ENCODE measurements around the gene TNNC1. TPM values are rescaled to one million over a fixed set of nuclear protein-coding genes. Genes with fewer than 3 reads are reported as not detected.

Gene TNNC1
- total and polyA plus RNA-seq, 9 of the 15 experiments (the other 6 are each of a cell fraction or from before 2014, with no cell fraction given), result 0.08 to 0.85 (median 0.42) TPM; not detected in 4

DNA sequence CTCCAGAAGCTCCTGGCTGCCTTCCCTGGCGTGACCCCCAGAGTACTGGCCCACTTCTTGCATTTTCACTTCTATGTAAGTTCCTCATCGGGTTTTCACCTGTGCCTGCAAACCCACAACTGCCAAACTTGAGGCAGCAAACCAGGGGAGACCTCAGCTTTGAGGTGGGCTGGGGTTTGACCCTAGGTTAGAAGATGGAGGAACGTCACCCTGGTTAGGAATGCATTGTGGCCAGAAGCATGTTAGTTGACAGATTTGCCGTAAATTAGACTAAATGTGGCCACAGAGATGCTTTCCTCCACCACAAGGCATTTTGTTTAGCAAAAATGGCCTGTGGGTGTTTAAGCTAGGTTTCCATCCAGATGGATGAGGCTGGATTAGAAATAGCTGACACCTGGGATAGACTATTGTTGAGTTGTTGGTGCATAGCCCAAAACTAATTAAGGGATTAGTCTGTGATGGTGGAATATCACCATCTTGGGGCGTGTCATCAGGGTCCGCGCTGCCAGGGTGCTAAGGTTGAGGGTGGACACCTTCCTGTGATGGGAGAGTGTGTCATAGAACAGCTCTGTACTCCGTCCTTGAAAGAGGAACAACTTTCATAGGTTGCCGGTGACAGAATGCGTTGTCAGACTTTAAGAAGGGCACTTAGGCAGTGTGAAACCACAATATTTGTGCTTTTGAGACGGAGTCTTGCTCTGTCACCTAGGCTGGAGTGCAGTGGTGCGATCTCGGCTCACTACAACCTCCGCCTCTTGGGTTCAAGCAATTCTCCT is 5.1 kb upstream of the TNNC1 start:
- H3K4me1 ChIP-seq (replicated peaks in 1 of 2; ENCODE audit: control insufficient read depth in 2 of 2, insufficient read depth in 2 of 2, low read length in 2 of 2), result peaks cover 19 to 21% of the 10 kb centered on the region in 2 experiments; a peak in 4 of 5 replicates
- H3K27me3 ChIP-seq (ENCODE audit: control insufficient read depth in 2 of 2, insufficient read depth in 2 of 2, low read length in 2 of 2), result no peaks in the 10 kb centered on the region
- FAIRE-seq (no peak), DNase-seq (ENCODE audit: extremely low read depth in 1 of 4, low spot score in 3 of 4) (no peak), ATAC-seq (no peak)
- no peaks in the 10 kb centered on the region for H4K20me1 ChIP-seq (replicated peaks; ENCODE audit: control insufficient read depth, insufficient read depth, low read length)
- 96% methylated on average over 10 of the region's 14 CpGs for WGBS (ENCODE audit: insufficient coverage, low coverage, missing lambda C conversion rate)
- no peak overlapping the region for H2AFZ ChIP-seq (ENCODE audit: low read depth, low read length)
- ChIA-PET POLR2A (interaction anchor here (0.5 to 1.9 kb wide), 6 partner anchors 9 to 529 kb away, joined by 3 to 7 read pairs (median 4); no protein-coding TSS in a partner anchor), CTCF (ENCODE audit: low intra/inter-chr PET ratio) (no interaction called here)
- H3K36me3 ChIP-seq (ENCODE audit: control insufficient read depth, insufficient read depth, low read length), result peaks cover 53% of the 10 kb centered on the region; the same call in 2 of the 3 replicates
- no peak overlapping the region for H3K27ac ChIP-seq (ENCODE audit: extremely low read depth, low read depth, low read length)
- in situ Hi-C loops (cut with MboI), result no loop called here
- H3K9ac ChIP-seq (ENCODE audit: insufficient read depth in 1 of 2, low read depth in 2 of 2, low read length in 2 of 2), result no peak overlapping the region
- no TSS peak for BruUV-seq (replicated peaks)
- no peaks in the 10 kb centered on the region for H3K9me3 ChIP-seq (replicated peaks; ENCODE audit: control insufficient read depth, insufficient read depth, low read depth, low read length)
- intact Hi-C loops (cut with micrococcal nuclease), result loop anchor here (10.0 kb wide), 1 partner anchor 226 kb away; the partner anchor contains the start of genes GNL3 and PBRM1
- H3K4me3 ChIP-seq, result no peak overlapping the region
- H3K9me1 ChIP-seq (ENCODE audit: control insufficient read depth, insufficient read depth, low read length), result no peaks in the 10 kb centered on the region
- TF ChIP-seq ZNF717 (CRISPR knock-in tag; IDR thresholded peaks at IDR 0.05), result no peak
- TF ChIP-seq, protein P1, sequence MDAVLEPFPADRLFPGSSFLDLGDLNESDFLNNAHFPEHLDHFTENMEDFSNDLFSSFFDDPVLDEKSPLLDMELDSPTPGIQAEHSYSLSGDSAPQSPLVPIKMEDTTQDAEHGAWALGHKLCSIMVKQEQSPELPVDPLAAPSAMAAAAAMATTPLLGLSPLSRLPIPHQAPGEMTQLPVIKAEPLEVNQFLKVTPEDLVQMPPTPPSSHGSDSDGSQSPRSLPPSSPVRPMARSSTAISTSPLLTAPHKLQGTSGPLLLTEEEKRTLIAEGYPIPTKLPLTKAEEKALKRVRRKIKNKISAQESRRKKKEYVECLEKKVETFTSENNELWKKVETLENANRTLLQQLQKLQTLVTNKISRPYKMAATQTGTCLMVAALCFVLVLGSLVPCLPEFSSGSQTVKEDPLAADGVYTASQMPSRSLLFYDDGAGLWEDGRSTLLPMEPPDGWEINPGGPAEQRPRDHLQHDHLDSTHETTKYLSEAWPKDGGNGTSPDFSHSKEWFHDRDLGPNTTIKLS (IDR thresholded peaks at IDR 0.05; ENCODE audit: borderline replicate concordance, low read depth), result no peak
- TF ChIP-seq HNRNPL (IDR thresholded peaks at IDR 0.05; ENCODE audit: low read depth, low read length), result no peak
- H3K79me2 ChIP-seq (ENCODE audit: control insufficient read depth, insufficient read depth, low read length), result peaks cover 28% of the 10 kb centered on the region
- no peak overlapping the region for H3K4me2 ChIP-seq (ENCODE audit: insufficient read depth, low read length)

Measured in K562 (cell line).